GM21786 (cell line): ENCODE measurements around the gene ZNF101.
"Not testable (repeated sequence)": the region's sequence is repeated elsewhere in the genome, so short reads cannot be mapped to it uniquely, and the experiment has no call there.

Experiments used
- ATAC-seq: cut with Tn5 transposase; IDR thresholded peaks from one replicate; pipeline ENCODE4 v1.9.1; 2021; ENCODE audit not compliant: unreplicated experiment

Gene ZNF101

DNA sequence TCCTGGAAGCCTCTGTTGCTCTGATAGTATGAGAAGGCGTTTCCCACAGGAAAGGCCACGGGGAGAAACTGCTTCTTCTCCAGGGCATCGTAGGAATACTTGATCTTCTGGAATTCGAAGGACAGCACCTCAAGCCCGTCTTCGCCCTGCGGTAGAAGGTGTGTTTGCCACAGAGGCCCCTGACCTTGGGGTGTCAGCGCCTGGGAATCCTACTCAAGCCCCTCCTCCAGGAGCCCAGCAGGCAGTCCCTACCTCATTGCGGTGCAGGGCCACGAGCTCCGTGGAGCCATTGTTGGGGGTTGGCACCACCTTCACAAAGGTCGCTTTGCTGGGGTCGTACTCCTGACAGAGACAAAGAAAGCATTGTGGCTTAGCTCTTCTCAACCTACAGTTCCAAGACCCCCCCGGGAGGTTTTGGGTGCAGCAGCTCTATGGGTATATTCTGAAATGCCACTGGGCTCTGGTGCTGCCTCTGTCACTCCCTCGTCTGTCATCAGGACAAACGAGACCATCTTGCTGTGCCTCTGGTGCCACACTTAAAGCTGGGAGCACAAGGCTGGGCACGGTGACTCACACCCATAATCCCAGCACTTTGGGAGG is 8.9 kb upstream of the ZNF101 start:
- no peak for ATAC-seq

DNA sequence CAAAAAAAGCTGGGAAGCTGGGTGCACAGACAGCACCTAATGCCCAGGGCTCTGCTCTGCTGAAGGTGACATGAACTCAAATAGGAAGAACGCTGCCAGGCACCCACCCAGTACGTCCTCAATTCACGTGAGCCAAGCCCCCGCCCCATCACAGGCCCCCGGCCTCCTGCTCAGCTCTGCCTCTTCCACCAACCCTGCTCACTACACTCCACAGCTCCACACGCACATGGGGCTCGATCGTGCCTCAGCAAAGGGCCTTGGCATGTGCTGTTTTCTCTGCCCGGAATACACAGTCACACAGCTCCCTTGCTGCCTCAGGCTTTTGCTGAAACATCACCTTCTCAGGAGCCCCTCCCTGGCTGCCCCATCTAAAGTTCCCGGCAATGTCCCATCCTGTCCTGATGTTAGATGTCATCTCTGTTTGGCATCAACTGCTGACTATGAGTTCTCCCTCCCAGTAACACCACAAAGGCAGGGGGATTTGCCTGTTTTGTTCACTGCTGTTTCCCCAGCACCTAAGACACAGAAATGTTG is 7.4 kb upstream of the ZNF101 start:
- ATAC-seq: no peak

DNA sequence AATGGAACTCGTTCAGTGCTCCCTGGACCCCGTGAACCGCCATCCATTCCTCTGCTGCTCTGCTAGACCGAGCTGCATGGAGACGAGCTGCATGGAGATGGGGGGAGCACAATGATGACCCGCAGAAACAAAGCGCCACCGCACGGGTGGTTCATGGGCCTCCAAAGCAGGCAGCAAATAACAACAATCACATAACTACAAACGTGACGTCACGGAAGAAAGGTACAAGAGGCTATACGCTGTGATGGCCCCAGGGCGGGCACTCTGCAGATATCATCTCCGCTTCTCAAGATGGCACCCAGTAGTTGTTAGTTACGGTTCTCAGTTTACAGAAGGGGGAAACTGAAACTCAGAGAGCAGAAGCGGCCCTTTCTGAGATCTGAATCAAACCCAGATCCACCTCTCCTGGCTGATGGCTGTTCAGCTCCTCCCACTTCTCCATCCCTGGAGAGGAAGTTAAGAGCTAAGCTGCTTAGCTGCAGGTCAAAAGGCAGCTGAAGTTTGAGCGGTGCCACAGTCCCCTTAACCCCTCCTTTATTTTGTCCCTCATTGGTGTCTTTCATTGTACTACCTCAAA is 6.9 kb upstream of the ZNF101 start:
- ATAC-seq: peak; percentile 43

DNA sequence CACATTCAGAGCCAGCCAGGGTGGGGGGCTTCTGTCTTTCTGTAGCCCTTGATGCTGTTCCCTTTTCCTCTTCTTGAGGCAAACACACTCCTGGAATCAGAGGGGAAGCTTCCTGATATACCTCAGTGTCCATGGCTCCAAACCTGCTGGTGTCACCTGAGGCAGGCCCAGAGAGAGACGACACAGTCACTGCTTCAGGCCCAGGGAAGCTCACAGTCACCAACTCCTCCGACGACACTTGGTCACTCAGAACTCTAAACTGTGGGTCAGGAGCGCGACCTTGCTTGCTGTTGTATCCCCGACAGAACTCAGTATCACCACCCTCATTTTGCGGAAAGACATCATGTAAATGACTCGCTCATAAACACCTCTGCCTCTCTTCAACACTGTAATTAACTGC is 6.3 kb upstream of the ZNF101 start:
- no peak for ATAC-seq

DNA sequence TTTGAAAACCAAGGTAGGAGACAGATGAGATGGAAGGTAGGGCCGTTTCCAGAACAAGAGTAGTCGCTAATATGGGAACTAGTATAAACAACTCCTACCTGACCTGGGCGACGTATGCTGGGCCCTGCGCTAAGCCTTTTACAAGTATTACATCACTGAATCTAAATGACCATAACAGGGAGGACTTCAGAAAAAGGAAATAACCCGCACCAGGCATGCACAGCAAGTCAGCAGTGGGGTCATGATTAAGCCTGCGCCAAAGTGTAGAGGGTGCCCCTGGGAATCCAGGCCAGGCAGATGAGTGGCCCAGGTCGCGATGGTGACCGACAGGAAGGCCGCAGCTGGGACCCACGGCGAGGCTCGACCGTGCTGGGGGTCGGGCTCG is 5.8 kb upstream of the ZNF101 start:
- ATAC-seq: no peak

DNA sequence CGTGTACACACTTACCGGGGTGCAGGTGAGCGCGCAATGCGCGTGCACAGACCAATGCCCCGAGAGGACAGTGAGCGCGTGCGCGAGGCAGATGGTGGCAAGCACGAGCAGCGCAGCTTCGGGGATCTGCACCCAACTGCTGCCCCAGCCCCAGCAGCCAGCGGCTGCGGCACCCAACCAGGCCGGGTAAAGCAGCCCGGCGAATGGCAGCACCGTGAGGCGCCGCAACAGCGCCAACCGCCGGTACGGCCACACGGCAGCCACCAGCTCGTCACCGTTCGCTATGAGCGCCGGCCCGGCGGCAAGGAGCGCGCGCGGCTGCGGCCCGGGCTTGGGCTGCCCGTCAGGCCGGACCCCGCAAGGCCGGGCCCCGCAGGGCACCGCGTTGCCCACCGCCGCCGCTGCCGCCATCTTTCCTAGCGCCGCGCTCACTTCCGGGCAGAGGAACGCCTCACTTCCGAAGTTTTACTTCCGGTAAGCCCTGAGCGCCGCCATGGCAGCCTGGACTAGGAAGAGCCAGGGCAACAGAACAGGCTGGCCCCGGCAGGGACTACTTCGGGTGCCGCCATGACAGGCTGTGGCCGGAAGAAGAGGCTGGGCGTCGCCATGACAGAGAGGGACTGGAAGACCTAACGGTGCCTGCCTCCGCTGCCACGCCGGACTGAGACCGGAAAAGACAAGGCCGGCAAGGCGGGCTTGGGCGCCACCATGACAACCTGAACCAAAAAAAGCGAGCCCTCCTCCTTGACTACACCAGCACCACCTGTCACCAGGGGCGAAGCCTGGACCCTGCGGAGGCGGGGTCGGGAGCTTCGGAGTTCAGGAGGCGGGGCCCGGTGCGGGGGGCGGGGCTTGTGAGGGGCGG is 5.2 kb upstream of the ZNF101 start, which contains the start of gene ATP13A1:
ATP13A1 (minus strand) TSS at position 421 of the 865 bp plus-strand sequence; CDS start at position 411, 10 bp downstream.
- peak; percentile 71 for ATAC-seq

DNA sequence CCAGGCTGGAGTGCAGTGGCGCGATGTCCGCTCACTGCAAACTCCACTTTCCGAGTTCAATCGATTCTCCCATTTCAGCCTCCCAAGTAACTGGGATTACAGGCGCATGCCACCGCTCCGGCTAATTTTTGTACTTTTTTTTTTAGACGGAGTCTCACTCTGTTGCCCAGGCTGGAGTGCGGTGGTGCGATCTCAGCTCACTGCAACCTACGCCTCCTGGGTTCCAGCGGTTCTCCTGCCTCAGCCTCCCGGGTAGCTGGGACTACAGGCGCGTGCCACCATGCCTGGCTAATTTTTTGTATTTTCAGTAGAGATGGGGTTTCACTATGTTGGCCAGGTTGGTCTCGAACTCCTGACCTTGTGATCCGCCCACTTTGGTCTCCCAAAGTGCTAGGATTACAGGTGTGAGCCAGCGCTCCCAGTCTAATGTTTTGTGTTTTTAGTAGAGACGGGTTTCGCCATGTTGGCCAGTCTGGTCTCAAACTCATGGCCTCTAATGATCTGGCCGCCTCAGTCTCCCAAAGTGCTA is 3.2 kb upstream of the ZNF101 start:
- ATAC-seq: not testable (repeated sequence)

DNA sequence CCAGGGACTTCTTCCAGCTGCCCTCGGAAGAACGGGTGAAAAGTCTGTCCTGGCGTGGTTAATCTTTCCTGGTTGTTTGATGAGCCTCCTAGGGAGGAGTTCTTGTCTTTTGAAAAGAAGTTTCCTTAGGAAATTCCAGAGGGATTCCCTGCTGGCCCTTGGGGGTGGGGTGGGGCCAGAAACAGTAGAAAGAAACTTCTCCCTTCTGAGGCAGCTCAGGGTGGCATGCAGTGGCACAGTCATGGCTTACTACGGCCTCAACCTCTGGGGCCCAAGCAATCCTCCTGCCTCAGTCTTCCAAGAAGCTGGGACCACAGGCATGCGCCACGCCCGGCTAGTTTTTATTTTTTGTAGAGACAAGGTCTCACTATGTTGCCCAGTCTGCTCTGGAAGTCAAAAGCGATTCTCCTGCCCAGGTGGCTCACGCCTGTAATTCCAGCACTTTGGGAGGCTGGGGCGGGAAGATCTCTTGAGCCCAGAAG is 1.5 kb downstream of the ZNF101 start:
- ATAC-seq: no peak

DNA sequence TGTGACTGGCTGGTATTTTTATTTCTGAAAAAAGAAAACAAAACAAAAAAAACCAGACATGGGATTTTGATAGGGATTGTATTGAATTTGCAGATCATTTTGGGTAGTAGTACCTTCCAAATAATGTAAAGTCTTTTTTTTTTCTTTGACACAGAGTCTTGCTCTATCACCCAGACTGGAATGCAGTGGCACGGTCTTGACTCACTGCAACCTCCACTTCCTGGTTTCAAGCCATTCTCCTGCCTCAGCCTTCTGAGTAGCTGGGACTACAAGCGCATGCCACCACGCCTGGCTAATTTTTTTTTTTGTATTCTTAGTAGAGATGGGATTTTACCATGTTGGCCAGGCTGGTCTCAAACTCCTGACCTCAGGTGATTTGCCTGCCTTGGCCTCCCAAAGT is 4.2 kb downstream of the ZNF101 start:
- no peak for ATAC-seq

DNA sequence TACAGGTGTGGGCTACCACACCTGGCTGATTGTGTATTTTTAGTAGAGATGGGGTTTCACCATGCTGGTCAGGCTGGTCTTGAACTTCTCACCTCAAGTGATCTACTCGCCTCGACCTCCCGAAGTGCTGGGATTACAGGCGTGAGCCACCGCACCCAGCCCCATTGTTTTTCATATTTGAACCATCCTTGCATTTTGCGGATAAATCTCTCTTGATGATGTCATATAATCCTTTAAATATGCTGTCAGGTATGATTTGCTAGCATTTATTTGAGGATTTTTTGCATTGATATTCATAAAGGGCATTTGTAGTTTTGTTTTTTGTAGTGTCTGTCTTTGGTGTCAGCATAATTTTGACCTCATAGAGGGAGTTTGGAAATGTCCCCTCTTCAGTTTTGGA is 5.7 kb downstream of the ZNF101 start:
- ATAC-seq: no peak

DNA sequence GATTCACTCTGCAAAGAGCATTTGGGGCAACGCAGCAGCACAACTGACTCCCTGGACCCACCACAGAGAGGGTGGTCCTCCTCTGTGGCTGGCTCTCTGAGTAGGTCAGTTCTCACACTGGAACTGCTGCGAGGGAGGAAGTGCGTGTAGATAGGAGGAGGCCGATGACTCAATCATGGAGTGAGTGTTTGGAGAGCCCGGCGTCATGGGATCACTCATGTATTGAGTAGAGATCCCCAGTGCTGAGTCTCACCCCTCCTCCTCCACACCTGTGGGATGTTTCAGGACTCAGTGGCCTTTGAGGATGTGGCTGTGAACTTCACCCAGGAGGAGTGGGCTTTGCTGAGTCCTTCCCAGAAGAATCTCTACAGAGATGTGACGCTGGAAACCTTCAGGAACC is 8.9 kb downstream of the ZNF101 start:
- ATAC-seq: no peak

DNA sequence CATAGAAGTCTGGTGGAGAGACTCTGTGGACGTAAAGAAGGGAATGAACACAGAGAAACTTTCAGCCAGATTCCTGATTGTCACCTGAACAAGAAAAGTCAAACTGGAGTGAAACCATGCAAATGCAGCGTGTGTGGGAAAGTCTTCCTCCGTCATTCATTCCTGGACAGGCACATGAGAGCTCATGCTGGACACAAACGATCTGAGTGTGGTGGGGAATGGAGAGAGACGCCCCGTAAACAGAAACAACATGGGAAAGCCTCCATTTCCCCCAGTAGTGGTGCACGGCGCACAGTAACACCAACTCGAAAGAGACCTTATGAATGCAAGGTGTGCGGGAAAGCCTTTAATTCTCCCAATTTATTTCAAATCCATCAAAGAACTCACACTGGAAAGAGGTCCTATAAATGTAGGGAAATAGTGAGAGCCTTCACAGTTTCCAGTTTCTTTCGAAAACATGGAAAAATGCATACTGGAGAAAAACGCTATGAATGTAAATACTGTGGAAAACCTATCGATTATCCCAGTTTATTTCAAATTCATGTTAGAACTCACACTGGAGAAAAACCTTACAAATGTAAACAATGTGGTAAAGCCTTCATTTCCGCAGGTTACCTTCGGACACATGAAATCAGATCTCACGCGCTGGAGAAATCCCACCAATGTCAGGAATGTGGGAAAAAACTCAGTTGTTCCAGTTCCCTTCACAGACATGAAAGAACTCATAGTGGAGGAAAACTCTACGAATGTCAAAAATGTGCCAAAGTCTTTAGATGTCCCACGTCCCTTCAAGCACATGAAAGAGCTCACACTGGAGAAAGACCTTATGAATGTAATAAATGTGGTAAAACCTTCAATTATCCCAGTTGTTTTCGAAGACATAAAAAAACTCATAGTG is 10.8 kb downstream of the ZNF101 start:
- ATAC-seq: no peak

DNA sequence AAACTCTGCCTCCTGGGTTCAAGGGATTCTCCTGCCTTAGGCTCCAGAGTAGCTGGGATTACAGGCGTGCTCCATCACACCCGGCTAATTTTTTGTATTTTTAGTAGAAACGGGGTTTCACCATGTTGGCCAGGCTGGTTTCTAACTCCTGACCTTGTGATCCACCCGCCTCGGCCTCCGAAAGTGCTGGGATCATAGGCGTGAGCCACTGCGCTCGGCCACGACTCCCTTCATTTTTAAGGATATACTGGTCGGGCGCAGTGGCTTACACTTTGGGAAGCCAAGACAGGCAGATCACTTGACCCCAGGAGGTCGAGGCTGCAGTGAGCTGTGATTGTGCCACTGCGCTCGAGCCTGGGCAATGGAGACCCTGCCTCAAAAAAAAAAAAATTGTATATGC is 17.5 kb downstream of the ZNF101 start:
- not testable (repeated sequence) for ATAC-seq

DNA sequence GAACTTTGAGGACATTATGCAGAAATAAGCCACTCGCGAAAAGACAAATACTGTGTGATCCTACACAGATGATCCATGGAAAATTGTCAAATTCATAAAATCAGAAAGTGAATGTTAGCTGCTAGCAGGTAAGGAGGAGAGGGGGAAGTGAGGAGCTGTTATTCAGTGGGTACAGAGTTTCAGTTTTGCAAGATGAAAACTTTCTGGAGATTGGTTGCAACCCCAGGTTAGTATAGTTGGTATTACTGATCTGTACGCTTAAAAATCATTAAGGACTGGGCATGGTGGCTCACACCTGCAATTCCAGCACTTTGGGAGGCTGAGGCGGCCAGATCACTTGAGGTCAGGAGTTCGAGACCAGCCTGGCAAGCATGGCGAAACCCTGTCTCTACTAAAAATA is 17.9 kb downstream of the ZNF101 start:
- no peak for ATAC-seq

DNA sequence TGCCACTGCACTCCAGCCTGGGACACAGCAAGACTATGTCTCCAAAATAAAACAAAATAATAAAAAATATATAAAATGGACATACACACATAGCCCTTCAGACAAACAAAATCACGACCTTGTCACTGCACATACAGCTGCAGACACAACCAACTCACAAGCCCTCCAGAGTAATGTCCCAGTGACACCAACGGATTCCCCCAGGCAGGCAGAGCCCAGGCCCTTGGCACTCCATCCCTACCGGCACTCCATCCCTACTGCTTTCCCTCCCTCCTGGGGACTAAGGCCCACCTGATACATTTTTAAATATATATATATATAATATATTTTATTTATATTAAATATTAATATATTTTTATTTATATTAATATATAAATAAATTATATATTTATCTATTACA is 18.5 kb downstream of the ZNF101 start:
- no peak for ATAC-seq

DNA sequence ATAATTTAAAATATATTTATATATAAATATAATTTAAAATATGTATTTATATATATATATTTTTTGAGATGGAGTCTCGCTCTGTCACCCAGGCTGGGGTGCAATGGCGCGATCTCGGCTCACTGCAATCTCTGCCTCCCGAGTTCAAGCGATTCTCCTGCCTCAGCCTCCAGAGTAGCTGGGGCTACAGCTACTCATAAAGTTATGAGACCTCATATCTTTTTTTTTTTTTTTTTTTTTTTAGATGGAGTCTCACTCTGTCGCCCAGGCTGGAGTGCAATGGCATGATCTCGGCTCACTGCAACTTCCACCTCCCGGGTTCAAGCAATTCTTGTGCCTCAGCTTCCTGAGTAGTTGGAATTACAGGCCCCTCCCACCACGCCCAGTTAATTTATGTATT is 20.4 kb downstream of the ZNF101 start:
- not testable (repeated sequence) for ATAC-seq

DNA sequence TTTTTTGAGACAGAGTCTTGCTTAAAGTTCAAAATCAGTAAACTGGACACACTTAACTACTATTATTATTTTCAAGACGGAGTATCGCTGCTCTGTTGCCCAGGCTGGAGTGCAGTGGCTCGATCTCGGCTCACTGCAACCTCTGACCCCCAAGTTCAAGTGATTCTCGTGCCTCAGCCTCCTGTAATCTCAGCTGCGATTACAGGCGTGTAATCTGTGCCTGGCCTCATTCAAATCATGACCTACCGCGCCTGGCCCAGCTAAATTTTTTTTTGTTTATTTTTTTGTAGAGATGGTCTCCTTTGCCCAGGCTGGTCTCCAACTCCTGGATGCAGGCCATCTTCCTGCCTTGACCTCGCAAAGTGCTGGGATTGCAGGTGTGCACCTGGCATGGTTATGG is 23.0 kb downstream of the ZNF101 start:
- ATAC-seq: no peak

DNA sequence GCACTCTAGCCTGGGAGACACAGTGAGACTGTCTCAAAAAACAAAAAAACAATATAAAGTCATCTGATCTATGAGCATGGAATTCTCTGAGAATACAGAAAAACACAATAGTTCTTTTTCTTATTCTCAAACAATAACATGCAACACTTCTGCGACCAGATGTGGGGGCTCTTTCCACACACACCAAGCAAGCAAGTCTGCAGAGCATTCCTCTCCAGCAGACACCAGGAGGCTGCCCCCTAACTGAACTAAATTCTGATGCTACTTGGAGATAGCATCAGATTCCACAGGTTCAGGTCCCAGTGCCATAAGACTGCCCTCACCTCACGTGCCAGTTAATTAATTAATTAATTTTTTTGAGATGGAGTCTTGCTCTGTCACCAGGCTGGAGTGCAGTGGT is 27.7 kb downstream of the ZNF101 start:
- no peak for ATAC-seq

DNA sequence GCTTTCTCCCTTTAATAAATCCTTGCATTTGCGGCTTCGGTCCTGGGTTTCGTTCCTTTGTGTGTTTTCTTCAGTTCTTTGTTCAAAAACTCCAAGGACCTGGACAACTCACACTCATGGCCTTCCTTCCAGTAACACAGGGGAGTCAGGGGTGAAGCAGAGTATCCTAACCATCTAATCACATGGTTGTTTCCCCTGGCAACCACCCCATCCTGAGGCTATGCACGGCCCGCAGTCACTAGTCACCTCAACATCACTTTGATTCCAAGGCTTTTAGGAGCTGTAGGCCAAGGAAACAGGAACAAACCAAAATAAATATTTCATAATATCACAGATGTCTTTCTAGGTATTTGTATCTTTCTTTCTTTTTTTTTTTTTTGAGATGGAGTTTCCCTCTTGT is 28.9 kb downstream of the ZNF101 start:
- ATAC-seq: no peak

DNA sequence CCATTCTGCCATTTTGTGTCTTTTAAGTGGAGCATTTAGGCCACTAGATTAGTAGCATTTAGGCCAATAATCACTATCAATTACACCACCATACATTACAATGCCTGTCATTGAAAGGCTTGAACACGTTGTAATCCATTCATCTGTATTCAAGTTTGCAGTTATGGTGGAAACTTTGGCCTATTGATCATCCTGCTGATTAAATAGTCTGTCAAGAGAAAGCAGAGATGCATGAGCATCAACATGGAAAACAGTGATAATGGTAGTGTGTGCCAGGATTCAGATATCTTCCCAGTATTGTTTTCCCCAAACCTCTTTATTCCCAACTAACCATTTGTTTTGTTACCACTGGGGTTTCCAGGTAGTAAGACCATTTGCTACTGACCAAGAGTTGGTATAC is 31.9 kb downstream of the ZNF101 start:
- ATAC-seq: not testable (repeated sequence)

DNA sequence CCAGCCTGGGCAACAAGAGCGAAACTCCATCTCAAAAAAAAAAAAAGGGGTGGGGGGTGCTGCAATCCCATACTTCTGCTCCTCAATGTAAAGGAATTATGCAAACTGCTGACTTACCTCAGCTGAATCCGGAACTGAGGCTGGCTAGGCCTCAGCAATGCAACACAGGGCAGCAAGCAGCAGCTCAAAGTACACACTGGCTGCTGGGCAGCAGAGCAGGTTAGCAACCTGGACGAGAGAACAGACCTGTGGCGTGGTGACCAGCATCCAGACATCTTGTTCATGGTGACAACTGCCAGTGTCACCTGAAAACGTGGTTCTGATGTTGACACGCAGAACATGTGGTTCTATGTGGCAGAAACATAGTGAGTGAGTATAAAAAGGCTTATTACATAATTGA is 36.2 kb downstream of the ZNF101 start:
- ATAC-seq: no peak
